Peyer's patch (tissue), 4 donors: ENCODE measurements around the gene IHH.

Source experiments
- POLR2A ChIP-seq, 2 donors: fragments of 450-650 bp; IDR thresholded peaks; one replicate each; pipeline ENCODE4 v1.5.1; 2017; ENCODE audit warnings: antibody characterized with exemption in 2 of 2, mild to moderate bottlenecking in 2 of 2, moderate library complexity in 2 of 2
- TF ChIP-seq, protein P1 (sequence below), 6 experiments: fragments of 450-650 bp in 4 of 6; fragments of 200-600 bp in 2 of 6; sonication (generic) in 1 of 6; IDR thresholded peaks; one replicate each; pipeline ENCODE4 v1.5.1; 2017 to 2019; ENCODE audit warnings: antibody characterized with exemption in 6 of 6, mild to moderate bottlenecking in 3 of 6, moderate library complexity in 1 of 6

DNA sequence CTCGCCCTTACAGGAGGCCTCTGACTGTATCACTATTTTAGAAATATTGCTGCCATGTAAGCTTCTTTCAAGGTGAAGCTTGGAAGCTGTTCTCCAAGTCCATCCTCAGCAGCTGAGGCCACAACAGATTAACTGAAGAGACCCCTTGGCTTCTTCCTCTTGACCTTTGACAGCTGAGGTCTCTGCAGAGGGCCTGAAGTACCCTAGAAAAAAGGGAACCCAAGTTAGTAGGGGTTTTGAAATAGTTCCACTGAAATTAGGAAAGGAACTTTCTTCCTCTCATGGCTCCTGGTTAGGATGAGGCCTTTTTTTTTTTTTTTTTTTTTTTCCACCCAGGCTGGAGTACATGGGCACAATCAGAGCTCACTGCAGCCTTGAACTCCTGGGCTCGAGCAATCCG is 15.5 kb upstream of the IHH start:
- TF ChIP-seq, protein P1, sequence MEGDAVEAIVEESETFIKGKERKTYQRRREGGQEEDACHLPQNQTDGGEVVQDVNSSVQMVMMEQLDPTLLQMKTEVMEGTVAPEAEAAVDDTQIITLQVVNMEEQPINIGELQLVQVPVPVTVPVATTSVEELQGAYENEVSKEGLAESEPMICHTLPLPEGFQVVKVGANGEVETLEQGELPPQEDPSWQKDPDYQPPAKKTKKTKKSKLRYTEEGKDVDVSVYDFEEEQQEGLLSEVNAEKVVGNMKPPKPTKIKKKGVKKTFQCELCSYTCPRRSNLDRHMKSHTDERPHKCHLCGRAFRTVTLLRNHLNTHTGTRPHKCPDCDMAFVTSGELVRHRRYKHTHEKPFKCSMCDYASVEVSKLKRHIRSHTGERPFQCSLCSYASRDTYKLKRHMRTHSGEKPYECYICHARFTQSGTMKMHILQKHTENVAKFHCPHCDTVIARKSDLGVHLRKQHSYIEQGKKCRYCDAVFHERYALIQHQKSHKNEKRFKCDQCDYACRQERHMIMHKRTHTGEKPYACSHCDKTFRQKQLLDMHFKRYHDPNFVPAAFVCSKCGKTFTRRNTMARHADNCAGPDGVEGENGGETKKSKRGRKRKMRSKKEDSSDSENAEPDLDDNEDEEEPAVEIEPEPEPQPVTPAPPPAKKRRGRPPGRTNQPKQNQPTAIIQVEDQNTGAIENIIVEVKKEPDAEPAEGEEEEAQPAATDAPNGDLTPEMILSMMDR (IDR thresholded peaks at IDR 0.05): no peak
- TF ChIP-seq POLR2A (IDR thresholded peaks at IDR 0.05): no peak
